Astrocyte (in vitro differentiated cells and primary cell): Measurements from ENCODE around the gene STAC2. TPM values are rescaled to one million over a fixed set of nuclear protein-coding genes. Genes with fewer than 3 reads are reported as not detected.

ENCODE experiments used
- DNase-seq: peaks from one replicate; pipeline ENCODE4 v3.0.0-alpha.2; 2010; ENCODE audit warnings: low read depth
- FAIRE-seq: peaks from 2 replicates; lab custom pipeline; 2011; peaks lifted over from hg19 to GRCh38; lab: Jason Lieb, UNC
- H2AFZ ChIP-seq: 2 replicates; pipeline ENCODE4 v1.6.0; 2012; ENCODE audit warnings: low read depth, low read length, inconsistent platforms
- H3K27ac ChIP-seq: 2 replicates; pipeline ENCODE4 v1.5.1; 2011; ENCODE audit warnings: low read depth, low read length, inconsistent platforms
- H3K27me3 ChIP-seq: 2 replicates; pipeline ENCODE4 v1.6.0; 2011; ENCODE audit warnings: low read length, inconsistent platforms; ENCODE audit not compliant: insufficient read depth
- H3K36me3 ChIP-seq: 2 replicates; pipeline ENCODE4 v1.5.1; 2011; ENCODE audit warnings: low read length, inconsistent platforms; ENCODE audit not compliant: insufficient read depth
- H3K4me1 ChIP-seq: 2 replicates; pipeline ENCODE4 v1.5.1; 2011; ENCODE audit warnings: low read length, inconsistent platforms; ENCODE audit not compliant: insufficient read depth
- H3K4me2 ChIP-seq: 2 replicates; pipeline ENCODE4 v1.6.0; 2012; ENCODE audit warnings: low read length, inconsistent platforms
- H3K4me3 ChIP-seq: 2 replicates; pipeline ENCODE4 v1.5.1; 2011; ENCODE audit warnings: low read depth, mild to moderate bottlenecking, low read length, inconsistent platforms; ENCODE audit not compliant: insufficient read depth
- H3K79me2 ChIP-seq: 2 replicates; pipeline ENCODE4 v1.6.0; 2012; ENCODE audit warnings: mild to moderate bottlenecking, low read length, inconsistent platforms; ENCODE audit not compliant: insufficient read depth
- H3K9ac ChIP-seq: 2 replicates; pipeline ENCODE4 v1.6.0; 2012; ENCODE audit warnings: mild to moderate bottlenecking, low read length, inconsistent platforms
- H3K9me3 ChIP-seq: 2 replicates; pipeline ENCODE4 v1.5.1; 2012; ENCODE audit warnings: low read depth, mild to moderate bottlenecking, low read length, inconsistent platforms; ENCODE audit not compliant: insufficient read depth
- H4K20me1 ChIP-seq: 2 replicates; pipeline ENCODE4 v1.6.0; 2012; ENCODE audit warnings: low read length, inconsistent platforms; ENCODE audit not compliant: insufficient read depth
- H3K27ac Mint-ChIP-seq: one replicate; pipeline ENCODE4 v1.8.0; 2021; ENCODE audit warnings: mild to moderate bottlenecking, mixed read lengths; ENCODE audit not compliant: unreplicated experiment
- H3K27me3 Mint-ChIP-seq: one replicate; pipeline ENCODE4 v1.8.0; 2021; ENCODE audit warnings: low read depth, mixed read lengths; ENCODE audit not compliant: unreplicated experiment
- H3K36me3 Mint-ChIP-seq: one replicate; pipeline ENCODE4 v1.8.0; 2021; ENCODE audit warnings: low read depth, mixed read lengths; ENCODE audit not compliant: unreplicated experiment
- H3K4me1 Mint-ChIP-seq: one replicate; pipeline ENCODE4 v1.8.0; 2021; ENCODE audit warnings: low read depth, mixed read lengths; ENCODE audit not compliant: unreplicated experiment
- H3K4me3 Mint-ChIP-seq: one replicate; pipeline ENCODE4 v1.8.0; 2021; ENCODE audit warnings: mild to moderate bottlenecking, moderate library complexity, mixed read lengths; ENCODE audit not compliant: unreplicated experiment
- H3K9me3 Mint-ChIP-seq: one replicate; pipeline ENCODE4 v1.8.0; 2021; ENCODE audit warnings: mild to moderate bottlenecking, mixed read lengths; ENCODE audit not compliant: unreplicated experiment
- EZH2 ChIP-seq: IDR thresholded peaks from 2 replicates; pipeline ENCODE4 v1.6.1; 2012; ENCODE audit warnings: mild to moderate bottlenecking, low read length, inconsistent platforms; ENCODE audit not compliant: insufficient read depth
- total RNA-seq: library from RNA; stranded (reverse); gene quantifications from 2 replicates; pipeline ENCODE4 v1.2.1, GENCODE V29; 2021
- TF ChIP-seq, protein P1 (sequence below): IDR thresholded peaks from 2 replicates; pipeline ENCODE4 v1.5.1; 2011; ENCODE audit warnings: low read depth, mild to moderate bottlenecking, inconsistent platforms, low read length, moderate library complexity; ENCODE audit not compliant: insufficient read depth

STAC2 gene
- total RNA-seq, 1 donor from 2014 or later, result not detected

DNA sequence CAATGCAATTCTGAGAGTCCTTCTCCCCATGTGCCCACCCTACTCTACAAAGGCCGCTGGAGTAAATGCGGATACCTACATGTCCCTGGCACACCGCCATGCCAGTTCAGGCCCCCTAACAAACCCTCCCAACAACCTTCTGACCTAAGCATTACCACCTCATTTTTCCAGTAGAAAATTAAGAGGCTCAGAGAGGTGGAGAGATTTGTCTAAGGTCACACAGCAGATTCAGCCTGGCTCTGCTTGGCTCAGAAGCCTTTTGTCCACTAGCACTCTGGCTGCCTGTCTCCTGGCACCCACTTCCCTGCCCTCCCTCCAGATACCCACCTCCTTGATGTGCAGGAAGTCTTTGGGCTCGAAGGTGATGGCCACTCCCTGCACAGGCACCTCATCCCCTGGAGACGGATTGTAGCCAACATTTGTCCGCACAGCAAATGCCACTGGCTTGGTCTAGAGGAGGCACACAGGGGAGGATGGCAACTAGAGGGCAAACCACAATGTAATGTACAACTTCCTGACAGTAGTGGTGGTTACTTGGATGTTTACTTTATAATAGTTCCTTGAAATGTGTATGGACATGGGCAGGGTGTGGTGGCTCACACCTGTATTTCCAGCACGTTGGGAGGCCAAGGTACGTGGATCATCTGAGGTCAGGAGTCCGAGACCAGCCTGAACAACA lies 38.5 kb downstream of the STAC2 start:
- H3K36me3 Mint-ChIP-seq, result peaks cover 34% of the 10 kb centered on the region
- no peak for FAIRE-seq

DNA sequence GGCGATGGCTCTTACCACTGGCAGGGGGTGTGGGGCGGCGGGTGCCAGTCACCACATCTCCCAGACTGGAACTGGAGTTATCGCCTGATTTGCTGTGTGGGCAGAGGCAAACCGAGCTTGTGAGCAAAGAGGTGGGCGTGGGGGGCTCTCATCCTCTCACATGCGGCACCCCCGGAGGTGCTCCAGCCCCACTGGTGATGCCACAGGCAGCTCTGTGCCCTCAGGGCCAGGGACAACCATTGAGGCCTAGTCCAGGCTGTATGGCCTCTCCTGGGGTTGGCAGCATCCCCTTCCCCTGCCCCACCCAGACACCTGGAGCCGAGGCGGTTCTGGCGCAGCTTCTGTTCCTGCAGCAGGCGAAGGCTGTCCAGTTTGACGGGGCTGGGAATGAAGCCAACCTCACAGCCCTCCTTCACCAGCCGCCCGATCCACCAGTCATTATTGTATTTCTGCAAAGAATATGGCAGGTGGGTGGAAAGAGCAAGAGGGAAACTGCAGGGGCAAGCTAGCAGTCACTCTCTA lies 39.2 kb downstream of the STAC2 start:
- Mint-ChIP-seq H3K4me1 (no peaks in the 10 kb centered on the region), H3K4me3 (no peak overlapping the region), H3K9me3 (peaks cover 4% of the 10 kb centered on the region), H3K36me3 (peaks cover 31% of the 10 kb centered on the region), H3K27me3 (no peaks in the 10 kb centered on the region), H3K27ac (no peak overlapping the region)
- H3K9ac ChIP-seq, result no peak overlapping the region
- no peak overlapping the region for H2AFZ ChIP-seq
- no peak overlapping the region for H3K4me2 ChIP-seq
- no peak overlapping the region for H3K27ac ChIP-seq
- H3K4me3 ChIP-seq, result no peak overlapping the region
- FAIRE-seq (no peak), DNase-seq (no peak)
- no peaks in the 10 kb centered on the region for H3K79me2 ChIP-seq
- H3K27me3 ChIP-seq, result no peaks in the 10 kb centered on the region
- TF ChIP-seq, protein P1, sequence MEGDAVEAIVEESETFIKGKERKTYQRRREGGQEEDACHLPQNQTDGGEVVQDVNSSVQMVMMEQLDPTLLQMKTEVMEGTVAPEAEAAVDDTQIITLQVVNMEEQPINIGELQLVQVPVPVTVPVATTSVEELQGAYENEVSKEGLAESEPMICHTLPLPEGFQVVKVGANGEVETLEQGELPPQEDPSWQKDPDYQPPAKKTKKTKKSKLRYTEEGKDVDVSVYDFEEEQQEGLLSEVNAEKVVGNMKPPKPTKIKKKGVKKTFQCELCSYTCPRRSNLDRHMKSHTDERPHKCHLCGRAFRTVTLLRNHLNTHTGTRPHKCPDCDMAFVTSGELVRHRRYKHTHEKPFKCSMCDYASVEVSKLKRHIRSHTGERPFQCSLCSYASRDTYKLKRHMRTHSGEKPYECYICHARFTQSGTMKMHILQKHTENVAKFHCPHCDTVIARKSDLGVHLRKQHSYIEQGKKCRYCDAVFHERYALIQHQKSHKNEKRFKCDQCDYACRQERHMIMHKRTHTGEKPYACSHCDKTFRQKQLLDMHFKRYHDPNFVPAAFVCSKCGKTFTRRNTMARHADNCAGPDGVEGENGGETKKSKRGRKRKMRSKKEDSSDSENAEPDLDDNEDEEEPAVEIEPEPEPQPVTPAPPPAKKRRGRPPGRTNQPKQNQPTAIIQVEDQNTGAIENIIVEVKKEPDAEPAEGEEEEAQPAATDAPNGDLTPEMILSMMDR, result no peak
- TF ChIP-seq EZH2, result no peak
- H3K9me3 ChIP-seq, result no peaks in the 10 kb centered on the region
- peaks cover 18% of the 10 kb centered on the region for H3K36me3 ChIP-seq
- H4K20me1 ChIP-seq, result peaks cover 19% of the 10 kb centered on the region
- no peaks in the 10 kb centered on the region for H3K4me1 ChIP-seq

More for the DNA sequence above, 38.5 kb downstream of the STAC2 start:
- TF ChIP-seq, protein P1, result no peak
- TF ChIP-seq EZH2, result no peak
- H3K4me3 ChIP-seq, result no peak overlapping the region
- DNase-seq, result no peak
- H3K9me3 ChIP-seq, result no peaks in the 10 kb centered on the region
- H4K20me1 ChIP-seq, result peaks cover 26% of the 10 kb centered on the region
- no peak overlapping the region for H2AFZ ChIP-seq
- Mint-ChIP-seq H3K27me3 (peaks cover 2% of the 10 kb centered on the region), H3K9me3 (peaks cover 4% of the 10 kb centered on the region), H3K27ac (no peak overlapping the region), H3K4me3 (no peak overlapping the region), H3K4me1 (peaks cover 1% of the 10 kb centered on the region)
- no peaks in the 10 kb centered on the region for H3K27me3 ChIP-seq
- H3K4me2 ChIP-seq, result no peak overlapping the region
- peaks cover 24% of the 10 kb centered on the region for H3K36me3 ChIP-seq
- no peaks in the 10 kb centered on the region for H3K4me1 ChIP-seq
- no peak overlapping the region for H3K9ac ChIP-seq
- no peaks in the 10 kb centered on the region for H3K79me2 ChIP-seq
- no peak overlapping the region for H3K27ac ChIP-seq

DNA sequence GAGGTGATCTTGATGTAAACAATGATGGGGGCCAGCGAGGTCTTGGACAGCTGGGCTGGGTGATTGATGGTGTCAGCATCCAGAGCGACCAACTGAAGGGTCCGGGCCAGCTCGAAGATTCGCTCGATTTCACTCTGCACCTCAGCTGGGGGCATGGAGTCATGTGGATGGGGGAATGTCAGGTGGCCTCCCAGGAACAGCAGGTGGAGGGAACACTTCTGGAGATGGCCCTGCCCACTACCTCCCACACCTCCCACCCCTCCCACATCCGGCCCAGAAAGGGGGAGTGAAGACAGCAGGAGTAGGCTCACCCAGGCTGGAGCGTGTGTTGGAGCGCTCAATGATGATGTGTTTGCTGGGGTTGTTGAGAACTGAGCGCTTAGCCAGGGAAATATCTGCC lies 42.0 kb downstream of the STAC2 start:
- H3K27ac Mint-ChIP-seq, result no peak overlapping the region
- H3K27me3 ChIP-seq, result no peaks in the 10 kb centered on the region
- FAIRE-seq (no peak), DNase-seq (no peak)
- no peaks in the 10 kb centered on the region for H3K4me1 Mint-ChIP-seq
- H3K27ac ChIP-seq, result no peak overlapping the region
- no peak overlapping the region for H3K4me2 ChIP-seq
- H3K27me3 Mint-ChIP-seq, result no peaks in the 10 kb centered on the region
- H3K9me3 ChIP-seq, result no peaks in the 10 kb centered on the region
- H3K9me3 Mint-ChIP-seq, result peaks cover 4% of the 10 kb centered on the region
- H3K4me3 Mint-ChIP-seq, result no peak overlapping the region
- peaks cover 2% of the 10 kb centered on the region for H3K4me1 ChIP-seq
- H3K36me3 ChIP-seq, result peaks cover 19% of the 10 kb centered on the region
- H3K9ac ChIP-seq, result no peak overlapping the region
- TF ChIP-seq, protein P1, result no peak
- no peak for TF ChIP-seq EZH2
- no peak overlapping the region for H2AFZ ChIP-seq
- no peak overlapping the region for H3K4me3 ChIP-seq
- no peaks in the 10 kb centered on the region for H3K79me2 ChIP-seq
- peaks cover 25% of the 10 kb centered on the region for H4K20me1 ChIP-seq
- H3K36me3 Mint-ChIP-seq, result peaks cover 35% of the 10 kb centered on the region
